OCI-LY3 (cell line): ENCODE results near the gene ATP1A1.

Experiments
- CTCF ChIP-seq: fragments of 200-600, 300-600 bp; sonication (generic); IDR thresholded peaks from 2 replicates; pipeline ENCODE4 v1.5.1; 2014; ENCODE audit warnings: antibody characterized with exemption, low read length, low read depth
- EZH2phosphoT487 ChIP-seq: fragments of 200-600 bp; shearing (Covaris generic); IDR thresholded peaks from 2 replicates; pipeline ENCODE4 v1.6.1; 2018; ENCODE audit warnings: antibody characterized with exemption, mixed run types, low read depth

- TF ChIP-seq CTCF (no peak), EZH2phosphoT487 (no peak)
These were observed 14.5 kb downstream of the ATP1A1 start for GRCh38 chr1:116387551-116387950.
